GM19351 (cell line): ENCODE data around the gene CISH.

Experiments used
- ATAC-seq: cut with Tn5 transposase; IDR thresholded peaks from one replicate; pipeline ENCODE4 v1.9.1; 2021; ENCODE audit warnings: mild to moderate bottlenecking, moderate library complexity; ENCODE audit not compliant: unreplicated experiment

CISH gene

GRCh38 chr3:50637945-50638344 lies 26.4 kb upstream of the CISH start:
- no peak for ATAC-seq

- ATAC-seq = no peak
These were observed 25.4 kb upstream of the CISH start for GRCh38 chr3:50637011-50637410.

GRCh38 chr3:50635066-50635465 lies 23.5 kb upstream of the CISH start:
- ATAC-seq = no peak

- no peak for ATAC-seq
These were observed 21.7 kb upstream of the CISH start for GRCh38 chr3:50633230-50633790.

GRCh38 chr3:50632450-50632849 lies 20.9 kb upstream of the CISH start:
- ATAC-seq = no peak

GRCh38 chr3:50630877-50631276 lies 19.3 kb upstream of the CISH start:
- no peak for ATAC-seq

GRCh38 chr3:50630394-50630793 lies 18.8 kb upstream of the CISH start:
- ATAC-seq = no peak

GRCh38 chr3:50628601-50629000 lies 17.0 kb upstream of the CISH start:
- no peak for ATAC-seq

GRCh38 chr3:50627407-50628051 lies 16.0 kb upstream of the CISH start:
- no peak for ATAC-seq

- ATAC-seq = no peak
These were observed 14.8 kb upstream of the CISH start for GRCh38 chr3:50626401-50626800.

GRCh38 chr3:50625231-50626182 lies 13.9 kb upstream of the CISH start:
- ATAC-seq = no peak

- no peak for ATAC-seq
These were observed 13.1 kb upstream of the CISH start for GRCh38 chr3:50624634-50625033.

GRCh38 chr3:50623840-50624474 lies 12.4 kb upstream of the CISH start:
- peak; percentile 53 for ATAC-seq

- no peak for ATAC-seq
These were observed 11.3 kb upstream of the CISH start for GRCh38 chr3:50622881-50623280.

GRCh38 chr3:50620820-50621219 lies 9.2 kb upstream of the CISH start:
- no peak for ATAC-seq

GRCh38 chr3:50620420-50620819 lies 8.8 kb upstream of the CISH start:
- no peak for ATAC-seq

- ATAC-seq = no peak
These were observed 6.4 kb upstream of the CISH start for GRCh38 chr3:50617911-50618481.

- ATAC-seq = peak; percentile 8
These were observed 5.7 kb upstream of the CISH start, which contains the start of gene MAPKAPK3 for GRCh38 chr3:50617096-50617791. Gene MAPKAPK3, plus strand, starts transcription at chr3:50617151. Its CDS starts 415 bp downstream, at chr3:50617566.

GRCh38 chr3:50616770-50617095 lies 5.2 kb upstream of the CISH start:
- ATAC-seq = peak; percentile 68

GRCh38 chr3:50616003-50616769 lies 4.6 kb upstream of the CISH start:
- ATAC-seq = peak; percentile 41
